Right lobe of liver (tissue), 6 donors: ENCODE results near the gene SIL1. TPM values are rescaled to one million over a fixed set of nuclear protein-coding genes. Genes with fewer than 3 reads are reported as not detected.

Experiments
- ATAC-seq, 4 donors: fragments of 200-7000 bp; cut with Tn5 transposase; one replicate each; pipeline ENCODE4 v1.9.1; 2020; ENCODE audit warnings: mild to moderate bottlenecking in 4 of 4, moderate library complexity in 4 of 4
- DNase-seq, 3 donors: peaks; one replicate each; pipeline ENCODE4 v3.0.0-alpha.2; 2020
- H3K27ac ChIP-seq, 3 donors: fragments of 200-600 bp; one replicate each; pipeline ENCODE4 v1.8.0; 2022
- H3K27me3 ChIP-seq, 2 donors: fragments of 200-600 bp; one replicate each; pipeline ENCODE4 v1.8.0; 2022
- H3K36me3 ChIP-seq, 4 donors: fragments of 200-600 bp; sonication (generic) in 1 of 4; one replicate each; pipeline versions ENCODE4 v1.5.1 to v1.8.0; 2017 to 2022; ENCODE audit warnings: control low read depth in 1 of 4
- H3K4me1 ChIP-seq, 4 donors: fragments of 200-600 bp; sonication (generic) in 1 of 4; one replicate each; pipeline versions ENCODE4 v1.5.1 to v1.8.0; 2017 to 2022; ENCODE audit warnings: control low read depth in 1 of 4
- H3K4me3 ChIP-seq, 3 donors: fragments of 200-600 bp; one replicate each; pipeline ENCODE4 v1.8.0; 2022
- H3K9me3 ChIP-seq, 4 donors: fragments of 200-600 bp; sonication (generic) in 1 of 4; one replicate each; pipeline versions ENCODE4 v1.5.1 to v1.8.0; 2017 to 2022; ENCODE audit warnings: control low read depth in 1 of 4
- CTCF ChIP-seq, 4 donors: fragments of 200-600 bp in 3 of 4; fragments of 450-650 bp in 1 of 4; IDR thresholded peaks; one replicate each; pipeline versions ENCODE4 v1.5.1 to v1.8.0; 2016 to 2022; ENCODE audit warnings: antibody characterized with exemption in 4 of 4, mild to moderate bottlenecking in 2 of 4
- POLR2A ChIP-seq: fragments of 450-650 bp; IDR thresholded peaks from one replicate; pipeline ENCODE4 v1.6.1; 2017; ENCODE audit warnings: antibody characterized with exemption, mild to moderate bottlenecking
- WGBS: methylation state at CpG from one replicate; pipeline ENCODE4 v1.1.6; 2018; ENCODE audit warnings: low coverage, low lambda C conversion rate; ENCODE audit not compliant: insufficient coverage; ENCODE audit errors: missing lambda C conversion rate; 5-methylcytosine and 5-hydroxymethylcytosine counted together
- intact Hi-C, 2 donors: fragments of 100-400 bp; cut with DNase I; formaldehyde crosslinking; loops; one replicate each; pipeline versions ENCODE4 v1.11.2 to v1.14.1; 2022
- total RNA-seq, 6 experiments: library from RNA; depleted of rRNA in 2 of 6; stranded (reverse); fragments of >200 nt in 2 of 6; fragmentation: NEBNext Ultra II Directional in 3 of 6; extraction: Animal tissue kit (Norgen Biotek cat#: 25700) in 3 of 6; gene quantifications; one replicate each; pipeline versions ENCODE4 v1.1.0 to v1.2.4, GENCODE V29; 2016 to 2023
- donor health status: DM: no; HTN: yes; CAD: no.
- donor health status: DM: no; HTN: no; CAD: no.
- donor health status: DM: no; HTN: no; CAD: no.
- donor health status: DM: no; HTN: yes; CAD: no.
- donor health status: DM: no; HTN: yes; CAD: no.

The SIL1 gene
- total RNA-seq, 6 experiments from 2014 or later: 57.6 to 94.9 (median 67.0) TPM

- no peaks in the 10 kb centered on the region for H3K36me3 ChIP-seq
- ATAC-seq (no peak), DNase-seq (no peak)
- no peak overlapping the region for H3K4me3 ChIP-seq
- WGBS: 64% methylated on average over 7 of the region's 9 CpGs
- intact Hi-C loops: no loop called here
- H3K27me3 ChIP-seq: no peaks in the 10 kb centered on the region
- H3K27ac ChIP-seq: peak overlapping the region in 1 of 3 donors; percentile 45
- peaks cover 0 to 37% (median 17%) of the 10 kb centered on the region in 4 donors for H3K4me1 ChIP-seq
- H3K9me3 ChIP-seq: no peaks in the 10 kb centered on the region
- TF ChIP-seq CTCF (IDR thresholded peaks at IDR 0.05): no peak
- TF ChIP-seq POLR2A: no peak
These were observed 47.7 kb downstream of the SIL1 start for GRCh38 chr5:139150367-139150999.

- Histone ChIP-seq H3K4me3 (no peak overlapping the region), H3K4me1 (peaks cover 0 to 37% (median 17%) of the 10 kb centered on the region in 4 donors), H3K27me3 (no peaks in the 10 kb centered on the region), H3K36me3 (no peaks in the 10 kb centered on the region), H3K27ac (peak overlapping the region in 2 of 3 donors; percentile 9 to 45), H3K9me3 (no peaks in the 10 kb centered on the region)
- DNase-seq (no peak), ATAC-seq (peak; percentile 47 to 80 (median 70))
- 53% methylated on average over 3 of the region's 3 CpGs for WGBS
- intact Hi-C loops: no loop called here
- TF ChIP-seq POLR2A (no peak), CTCF (IDR thresholded peaks at IDR 0.05) (no peak)
These were observed 48.5 kb downstream of the SIL1 start for GRCh38 chr5:139149477-139150199.

GRCh38 chr5:139148986-139149385 lies 49.2 kb downstream of the SIL1 start:
- WGBS: 77% methylated on average over 5 of the region's 5 CpGs
- intact Hi-C loops: no loop called here
- Histone ChIP-seq H3K27me3 (no peaks in the 10 kb centered on the region), H3K27ac (no peak overlapping the region), H3K4me3 (no peak overlapping the region), H3K4me1 (peaks cover 0 to 37% (median 17%) of the 10 kb centered on the region in 4 donors), H3K36me3 (no peaks in the 10 kb centered on the region), H3K9me3 (no peaks in the 10 kb centered on the region)
- no peak for ATAC-seq
- TF ChIP-seq CTCF (IDR thresholded peaks at IDR 0.05): no peak
- no peak for TF ChIP-seq POLR2A
- DNase-seq: no peak

GRCh38 chr5:139148306-139148705 lies 49.9 kb downstream of the SIL1 start:
- H3K27ac ChIP-seq: no peak overlapping the region
- ATAC-seq (peak in 2 of 4 donors; percentile 16 to 25), DNase-seq (no peak)
- no CpG with 5 or more reads among the region's 2 CpGs for WGBS
- no peaks in the 10 kb centered on the region for H3K9me3 ChIP-seq
- intact Hi-C loops: no loop called here
- H3K36me3 ChIP-seq: no peaks in the 10 kb centered on the region
- no peak for TF ChIP-seq POLR2A
- TF ChIP-seq CTCF (IDR thresholded peaks at IDR 0.05): no peak
- H3K4me1 ChIP-seq: peaks cover 0 to 37% (median 17%) of the 10 kb centered on the region in 4 donors
- no peak overlapping the region for H3K4me3 ChIP-seq
- no peaks in the 10 kb centered on the region for H3K27me3 ChIP-seq
